ENCODE data around the gene TMEM272. TPM values are rescaled to one million over a fixed set of nuclear protein-coding genes. Genes with fewer than 3 reads are reported as not detected.

TMEM272 gene
- total and polyA plus RNA-seq, 2 donors (not counting 3 experiments of a cell fraction or from before 2014, with no cell fraction given) = not detected

DNA sequence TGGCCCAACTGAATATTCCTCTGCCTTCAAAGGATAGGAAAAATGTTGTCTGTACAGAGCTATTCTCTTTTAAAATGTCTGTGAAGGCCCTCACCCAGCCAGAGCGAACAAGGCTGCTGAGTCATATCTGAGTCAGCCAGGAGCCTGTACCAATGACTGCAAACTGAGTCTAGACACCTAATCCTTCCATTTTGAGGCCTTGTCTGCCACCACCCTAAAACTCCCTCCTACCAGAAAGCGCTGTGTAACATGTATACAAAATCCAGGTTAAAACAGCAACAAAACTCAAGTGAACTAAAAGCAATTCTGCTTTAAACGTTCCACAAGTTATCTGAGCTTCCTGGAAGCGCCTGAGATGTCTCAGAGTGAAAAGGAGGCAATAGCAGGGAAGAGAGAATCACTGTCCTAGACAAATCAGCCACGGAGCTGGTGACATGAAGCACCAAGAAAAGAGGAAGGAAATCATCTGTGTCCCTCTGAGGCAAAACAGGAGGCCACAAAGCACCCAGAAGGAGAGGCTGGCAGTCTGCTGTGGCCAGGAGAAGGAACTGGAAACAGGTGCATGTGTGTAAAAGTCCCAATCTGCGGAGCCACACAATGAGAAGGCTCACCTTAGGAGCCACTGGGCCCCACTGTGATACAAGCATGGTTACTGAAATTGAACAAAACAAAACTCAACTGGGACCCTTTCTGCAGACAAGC is 51.3 kb downstream of the TMEM272 start:
- POLR2A ChIA-PET = interaction anchor here (1.2 kb wide), 1 partner anchor 341 kb away, joined by 8 read pairs; the partner anchor contains the start of gene INTS6
- no peak overlapping the region for H3K4me2 ChIP-seq (ENCODE audit: insufficient read depth, low read length)
- H4K20me1 ChIP-seq (replicated peaks; ENCODE audit: control insufficient read depth, extremely low read depth, insufficient read depth, low read length) = no peaks in the 10 kb centered on the region
- no peak overlapping the region for H3K9ac ChIP-seq (replicated peaks; ENCODE audit: extremely low read depth, insufficient read depth, low read length)
- H3K4me3 ChIP-seq (replicated peaks in 1 of 3; ENCODE audit: insufficient read depth in 1 of 3, low read depth in 1 of 3, low read length in 3 of 3) = no peak overlapping the region
- peak; percentile 66 for DNase-seq (ENCODE audit: low read depth, low spot score)
- no peaks in the 10 kb centered on the region for H3K79me2 ChIP-seq (ENCODE audit: control insufficient read depth, insufficient read depth, low read length)
- no peaks in the 10 kb centered on the region for H3K9me3 ChIP-seq (replicated peaks; ENCODE audit: control insufficient read depth, insufficient read depth, low read length)
- no peaks in the 10 kb centered on the region for H3K27me3 ChIP-seq (ENCODE audit: control insufficient read depth in 2 of 2, insufficient read depth in 2 of 2, low read length in 2 of 2)
- H3K27ac ChIP-seq (ENCODE audit: insufficient read depth, low read depth, low read length) = peak overlapping the region; percentile 61
- H3K36me3 ChIP-seq (ENCODE audit: control insufficient read depth in 2 of 2, extremely low read depth in 1 of 2, insufficient read depth in 2 of 2, low read length in 2 of 2) = no peaks in the 10 kb centered on the region
- dilution Hi-C loops (cut with MboI; ENCODE audit: extremely low pct_ligation_motif_present, low sequenced_read_pairs) (no loop called here), intact Hi-C loops (cut with micrococcal nuclease) (loop anchor here (10.0 kb wide), 1 partner anchor 569 kb away; the partner anchor contains the start of gene FAM124A)
- no peak for TF ChIP-seq GATA2 (IDR thresholded peaks at IDR 0.05; ENCODE audit: insufficient read depth, insufficient read length, low read depth, low read length)
- TF ChIP-seq POLR2A (IDR thresholded peaks at IDR 0.05; ENCODE audit: low read depth, low read length) = no peak
- peak; percentile 94 for TF ChIP-seq FOS (IDR thresholded peaks at IDR 0.05; ENCODE audit: borderline replicate concordance, insufficient read depth, low read length)
- peak; percentile 5 for TF ChIP-seq JUN (IDR thresholded peaks at IDR 0.05; ENCODE audit: borderline replicate concordance, insufficient read depth, insufficient read length, low read depth)
- peak overlapping the region; percentile 91 for H2AFZ ChIP-seq (ENCODE audit: low read depth, low read length)
- peak; percentile 90 for FAIRE-seq
- no peaks in the 10 kb centered on the region for H3K9me1 ChIP-seq (replicated peaks; ENCODE audit: control insufficient read depth, extremely low read depth, insufficient read depth, low read length)
- CTCF ChIA-PET = interaction anchor here (0.5 to 1.8 kb wide), 6 partner anchors 9 to 359 kb away, joined by 3 to 7 read pairs (median 3); no protein-coding TSS in a partner anchor
- BruUV-seq (replicated peaks) = no TSS peak
- H3K4me1 ChIP-seq (ENCODE audit: control insufficient read depth, extremely low read depth, insufficient read depth, low read length) = peaks cover 8% of the 10 kb centered on the region

DNA sequence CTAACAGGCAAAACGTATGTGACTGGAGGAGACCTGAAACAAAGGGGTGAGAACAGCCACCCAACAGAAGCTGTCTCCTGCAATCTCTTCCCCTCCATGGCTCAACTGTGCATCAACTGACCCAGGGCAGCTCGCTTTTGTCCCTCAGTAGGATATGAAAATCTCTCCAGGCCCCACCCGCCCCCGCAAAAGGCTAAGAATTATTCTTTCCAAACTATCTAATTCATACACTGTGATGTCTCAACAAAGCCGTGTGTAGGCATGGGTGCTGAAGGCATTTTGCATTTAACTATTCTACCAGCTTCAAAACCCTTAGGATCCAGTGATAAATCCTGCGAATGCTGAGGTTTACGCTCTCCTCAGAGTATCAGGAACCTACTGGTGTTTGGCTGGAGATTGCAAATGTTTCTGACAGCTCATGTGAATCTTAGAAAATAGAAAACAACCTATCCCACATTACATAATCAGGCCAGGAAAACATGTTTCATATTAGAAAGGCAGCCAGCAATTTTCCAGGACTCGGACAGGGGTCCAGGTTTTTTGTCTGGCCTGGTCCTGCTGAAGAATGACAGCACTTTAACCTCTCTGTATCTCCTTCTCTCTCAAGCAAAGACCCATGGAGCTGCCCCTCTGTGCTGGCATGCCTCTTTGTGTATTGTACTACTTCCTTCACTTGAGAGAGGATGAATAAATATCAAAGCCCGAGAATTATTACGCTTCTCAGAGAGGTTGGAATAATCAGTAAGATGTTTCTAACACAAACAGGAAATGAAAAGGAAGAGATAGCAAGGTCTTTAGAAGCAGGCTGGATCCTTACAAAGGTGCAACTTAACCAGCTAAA is 58.3 kb downstream of the TMEM272 start:
- no peak for DNase-seq (ENCODE audit: low read depth, low spot score)
- H3K27ac ChIP-seq (ENCODE audit: insufficient read depth, low read depth, low read length) = no peak overlapping the region
- no peaks in the 10 kb centered on the region for H3K9me1 ChIP-seq (replicated peaks; ENCODE audit: control insufficient read depth, extremely low read depth, insufficient read depth, low read length)
- no peaks in the 10 kb centered on the region for H3K9me3 ChIP-seq (replicated peaks; ENCODE audit: control insufficient read depth, insufficient read depth, low read length)
- H3K9ac ChIP-seq (replicated peaks; ENCODE audit: extremely low read depth, insufficient read depth, low read length) = no peak overlapping the region
- dilution Hi-C loops (cut with MboI; ENCODE audit: extremely low pct_ligation_motif_present, low sequenced_read_pairs) (no loop called here), intact Hi-C loops (cut with micrococcal nuclease) (no loop called here)
- CTCF ChIA-PET = interaction anchor here (0.9 to 1.0 kb wide), 2 partner anchors 11 to 352 kb away, joined by 3 to 4 read pairs; no protein-coding TSS in a partner anchor
- POLR2A ChIA-PET = interaction anchor here (1.7 kb wide), 1 partner anchor 334 kb away, joined by 9 read pairs; the partner anchor contains the start of gene INTS6
- no TSS peak for BruUV-seq (replicated peaks)
- H3K4me2 ChIP-seq (ENCODE audit: insufficient read depth, low read length) = no peak overlapping the region
- no peak overlapping the region for H2AFZ ChIP-seq (ENCODE audit: low read depth, low read length)
- H3K36me3 ChIP-seq (ENCODE audit: control insufficient read depth in 2 of 2, extremely low read depth in 1 of 2, insufficient read depth in 2 of 2, low read length in 2 of 2) = no peaks in the 10 kb centered on the region
- no peaks in the 10 kb centered on the region for H3K4me1 ChIP-seq (ENCODE audit: control insufficient read depth, extremely low read depth, insufficient read depth, low read length)
- H3K4me3 ChIP-seq (replicated peaks in 1 of 3; ENCODE audit: insufficient read depth in 1 of 3, low read depth in 1 of 3, low read length in 3 of 3) = no peak overlapping the region
- H3K27me3 ChIP-seq (ENCODE audit: control insufficient read depth in 2 of 2, insufficient read depth in 2 of 2, low read length in 2 of 2) = no peaks in the 10 kb centered on the region
- FAIRE-seq = no peak
- no peak for TF ChIP-seq GATA2 (IDR thresholded peaks at IDR 0.05; ENCODE audit: insufficient read depth, insufficient read length, low read depth, low read length)
- TF ChIP-seq FOS (IDR thresholded peaks at IDR 0.05; ENCODE audit: borderline replicate concordance, insufficient read depth, low read length) = no peak
- TF ChIP-seq MYC (IDR thresholded peaks at IDR 0.05; ENCODE audit: low read depth, low read length) = no peak
- TF ChIP-seq, protein P1, sequence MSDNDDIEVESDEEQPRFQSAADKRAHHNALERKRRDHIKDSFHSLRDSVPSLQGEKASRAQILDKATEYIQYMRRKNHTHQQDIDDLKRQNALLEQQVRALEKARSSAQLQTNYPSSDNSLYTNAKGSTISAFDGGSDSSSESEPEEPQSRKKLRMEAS (IDR thresholded peaks at IDR 0.05; ENCODE audit: insufficient read depth, insufficient read length) = no peak
- no peak for TF ChIP-seq POLR2AphosphoS5 (IDR thresholded peaks at IDR 0.05; ENCODE audit: insufficient read depth, low read depth, low read length)
- TF ChIP-seq, protein P2, sequence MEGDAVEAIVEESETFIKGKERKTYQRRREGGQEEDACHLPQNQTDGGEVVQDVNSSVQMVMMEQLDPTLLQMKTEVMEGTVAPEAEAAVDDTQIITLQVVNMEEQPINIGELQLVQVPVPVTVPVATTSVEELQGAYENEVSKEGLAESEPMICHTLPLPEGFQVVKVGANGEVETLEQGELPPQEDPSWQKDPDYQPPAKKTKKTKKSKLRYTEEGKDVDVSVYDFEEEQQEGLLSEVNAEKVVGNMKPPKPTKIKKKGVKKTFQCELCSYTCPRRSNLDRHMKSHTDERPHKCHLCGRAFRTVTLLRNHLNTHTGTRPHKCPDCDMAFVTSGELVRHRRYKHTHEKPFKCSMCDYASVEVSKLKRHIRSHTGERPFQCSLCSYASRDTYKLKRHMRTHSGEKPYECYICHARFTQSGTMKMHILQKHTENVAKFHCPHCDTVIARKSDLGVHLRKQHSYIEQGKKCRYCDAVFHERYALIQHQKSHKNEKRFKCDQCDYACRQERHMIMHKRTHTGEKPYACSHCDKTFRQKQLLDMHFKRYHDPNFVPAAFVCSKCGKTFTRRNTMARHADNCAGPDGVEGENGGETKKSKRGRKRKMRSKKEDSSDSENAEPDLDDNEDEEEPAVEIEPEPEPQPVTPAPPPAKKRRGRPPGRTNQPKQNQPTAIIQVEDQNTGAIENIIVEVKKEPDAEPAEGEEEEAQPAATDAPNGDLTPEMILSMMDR (IDR thresholded peaks at IDR 0.05; ENCODE audit: extremely low read depth in 1 of 2, insufficient read depth in 1 of 2, low read depth in 1 of 2, low read length in 2 of 2) = no peak
- TF ChIP-seq EZH2 (IDR thresholded peaks at IDR 0.05; ENCODE audit: borderline replicate concordance, low read depth, low read length, severe bottlenecking) = no peak
- TF ChIP-seq POLR2A (IDR thresholded peaks at IDR 0.05; ENCODE audit: low read depth, low read length) = no peak
- H4K20me1 ChIP-seq (replicated peaks; ENCODE audit: control insufficient read depth, extremely low read depth, insufficient read depth, low read length) = no peaks in the 10 kb centered on the region
- H3K79me2 ChIP-seq (ENCODE audit: control insufficient read depth, insufficient read depth, low read length) = no peaks in the 10 kb centered on the region

All from endothelial cell of umbilical vein (primary cell).